WTC11 (cell line): ENCODE results near the gene MTA1.

ENCODE experiments used
- ATF2 ChIP-seq: sonication (generic); formaldehyde crosslinking; IDR thresholded peaks from 2 replicates; pipeline ENCODE4 v1.8.1; 2022; ENCODE audit warnings: low read depth, missing genetic modification reagents, borderline replicate concordance
- CBFB ChIP-seq: sonication (generic); formaldehyde crosslinking; IDR thresholded peaks from 2 replicates; pipeline ENCODE4 v1.8.1; 2022; ENCODE audit warnings: mild to moderate bottlenecking, low read depth, missing genetic modification reagents
- CTCF ChIP-seq: fragments of 200-600 bp; IDR thresholded peaks from 2 replicates; pipeline ENCODE4 v1.8.0; 2022; ENCODE audit warnings: antibody characterized with exemption
- E2F4 ChIP-seq: sonication (generic); formaldehyde crosslinking; IDR thresholded peaks from 2 replicates; pipeline ENCODE4 v1.8.1; 2022; ENCODE audit warnings: low read depth, mild to moderate bottlenecking, moderate library complexity, missing genetic modification reagents, borderline replicate concordance
- E2F5 ChIP-seq: sonication (generic); formaldehyde crosslinking; IDR thresholded peaks from 2 replicates; pipeline ENCODE4 v1.8.1; 2022; ENCODE audit warnings: mild to moderate bottlenecking, moderate library complexity, missing genetic modification reagents
- ELF4 ChIP-seq: sonication (generic); formaldehyde crosslinking; IDR thresholded peaks from 2 replicates; pipeline ENCODE4 v1.8.1; 2022; ENCODE audit warnings: low read depth, mild to moderate bottlenecking, moderate library complexity, missing genetic modification reagents
- MAX ChIP-seq: sonication (generic); formaldehyde crosslinking; IDR thresholded peaks from 2 replicates; pipeline ENCODE4 v1.8.0; 2022; ENCODE audit warnings: mild to moderate bottlenecking, missing genetic modification reagents
- NR3C1 ChIP-seq: sonication (generic); formaldehyde crosslinking; conservative IDR thresholded peaks from 2 replicates; pipeline ENCODE4 v1.8.1; 2023; ENCODE audit warnings: low read depth, mild to moderate bottlenecking, missing genetic modification reagents
- SMAD3 ChIP-seq: sonication (generic); formaldehyde crosslinking; IDR thresholded peaks from 2 replicates; pipeline ENCODE4 v1.8.0; 2022; ENCODE audit warnings: missing genetic modification reagents, mild to moderate bottlenecking, borderline replicate concordance
- STAT6 ChIP-seq: sonication (generic); formaldehyde crosslinking; conservative IDR thresholded peaks from 2 replicates; pipeline ENCODE4 v1.8.1; 2023; ENCODE audit warnings: mild to moderate bottlenecking, low read depth, missing genetic modification reagents, moderate library complexity
- TEAD4 ChIP-seq: sonication (generic); formaldehyde crosslinking; IDR thresholded peaks from 2 replicates; pipeline ENCODE4 v1.8.0; 2022; ENCODE audit warnings: mild to moderate bottlenecking, missing genetic modification reagents
- ZNF281 ChIP-seq: sonication (generic); formaldehyde crosslinking; IDR thresholded peaks from 2 replicates; pipeline ENCODE4 v1.8.0; 2023; ENCODE audit warnings: mild to moderate bottlenecking, missing genetic modification reagents

GRCh38 chr14:105487986-105488777 is 68.6 kb downstream of the MTA1 start:
- no peak for TF ChIP-seq CTCF
- TF ChIP-seq SMAD3 (CRISPR knock-in tag) = no peak
- no peak for TF ChIP-seq NR3C1 (CRISPR knock-in tag)
- TF ChIP-seq STAT6 (CRISPR knock-in tag) = no peak
- TF ChIP-seq ELF4 = no peak
- TF ChIP-seq MAX (CRISPR knock-in tag) = no peak
- no peak for TF ChIP-seq CBFB (CRISPR knock-in tag)
- no peak for TF ChIP-seq E2F5 (CRISPR knock-in tag)
- no peak for TF ChIP-seq TEAD4 (CRISPR knock-in tag)
- TF ChIP-seq ZNF281 (CRISPR knock-in tag) = no peak
- TF ChIP-seq E2F4 (CRISPR knock-in tag) = no peak
- TF ChIP-seq ATF2 (CRISPR knock-in tag) = no peak
